SK-N-SH (cell line): Measurements from ENCODE around the gene SAT1. TPM values are rescaled to one million over a fixed set of nuclear protein-coding genes. Genes with fewer than 3 reads are reported as not detected.

Experiments
- CTCF ChIA-PET: fragments of 300-600, 350-600 bp; formaldehyde crosslinking; extraction: SDS; loops from one replicate; lab custom pipeline; 2021; lab: Yijun Ruan, JAX
- POLR2A ChIA-PET: fragments of 350-600 bp; sonication (Branson Sonifier 250); formaldehyde crosslinking; extraction: SDS; loops from one replicate; lab custom pipeline; 2020; ENCODE audit warnings: antibody characterized with exemption, inconsistent platforms; lab: Yijun Ruan, JAX
- DNase-seq: peaks from one replicate; pipeline ENCODE4 v3.0.0; 2012
- H2AFZ ChIP-seq: fragments of 200-600 bp; sonication (generic); 2 replicates; pipeline ENCODE4 v1.8.1; 2016; ENCODE audit warnings: antibody characterized with exemption, mild to moderate bottlenecking, low read depth
- H3F3A ChIP-seq: fragments of 200-600 bp; sonication (generic); replicated peaks from 2 replicates; pipeline ENCODE3; 2016; ENCODE audit warnings: antibody characterized with exemption, mild to moderate bottlenecking; ENCODE audit not compliant: insufficient read depth
- H3K27ac ChIP-seq, 2 experiments: fragments of 200-500 bp in 1 of 2; fragments of 200-600 bp in 1 of 2; sonication (Bioruptor generic) in 1 of 2; sonication (generic), shearing (Covaris generic) in 1 of 2; 2 replicates each; pipeline versions ENCODE4 v1.5.1 to v1.6.1; 2014 to 2016; ENCODE audit warnings: low read depth in 2 of 2, inconsistent platforms in 1 of 2, low read length in 1 of 2, mild to moderate bottlenecking in 1 of 2, mixed read lengths in 1 of 2
- H3K27me3 ChIP-seq: fragments of 200-600 bp; sonication (generic), shearing (Covaris generic); 2 replicates; pipeline ENCODE4 v1.6.1; 2016; ENCODE audit warnings: mixed run types; ENCODE audit not compliant: insufficient read depth
- H3K36me3 ChIP-seq, 2 experiments: fragments of 200-500 bp in 1 of 2; fragments of 200-600 bp in 1 of 2; sonication (Bioruptor generic) in 1 of 2; sonication (generic) in 1 of 2; replicated peaks in 1 of 2; 2 replicates each; pipeline versions ENCODE3 to v1.5.1; 2014 to 2016; ENCODE audit warnings: low read length in 1 of 2, mild to moderate bottlenecking in 1 of 2; ENCODE audit not compliant: insufficient read depth in 2 of 2, control insufficient read depth in 1 of 2
- H3K4me1 ChIP-seq, 2 experiments: fragments of 200-500 bp in 1 of 2; fragments of 200-600 bp in 1 of 2; sonication (Bioruptor generic) in 1 of 2; sonication (generic), shearing (Covaris generic) in 1 of 2; 2 replicates each; pipeline versions ENCODE4 v1.5.1 to v1.6.1; 2014 to 2016; ENCODE audit warnings: low read depth in 1 of 2, low read length in 1 of 2, mixed run types in 1 of 2; ENCODE audit not compliant: insufficient read depth in 2 of 2, control insufficient read depth in 1 of 2
- H3K4me2 ChIP-seq: fragments of 200-600 bp; sonication (generic), shearing (Covaris generic); 2 replicates; pipeline ENCODE4 v1.6.1; 2017; ENCODE audit warnings: mixed run types
- H3K4me3 ChIP-seq, 2 experiments: fragments of 200-500 bp in 1 of 2; fragments of 200-600 bp in 1 of 2; sonication (Bioruptor generic) in 1 of 2; sonication (generic), shearing (Covaris generic) in 1 of 2; 2 replicates each; pipeline versions ENCODE4 v1.5.1 to v1.8.1; 2014 to 2016; ENCODE audit warnings: low read depth in 2 of 2, inconsistent platforms in 1 of 2, low read length in 1 of 2, mild to moderate bottlenecking in 1 of 2, mixed read lengths in 1 of 2, moderate library complexity in 1 of 2
- H3K79me2 ChIP-seq: fragments of 200-600 bp; sonication (generic); 2 replicates; pipeline ENCODE4 v1.8.1; 2017; ENCODE audit warnings: mild to moderate bottlenecking; ENCODE audit not compliant: insufficient read depth
- H3K9ac ChIP-seq: fragments of 200-600 bp; sonication (generic); 2 replicates; pipeline ENCODE4 v1.6.1; 2017; ENCODE audit warnings: mixed run types
- H3K9me2 ChIP-seq: fragments of 200-600 bp; sonication (generic); 2 replicates; pipeline ENCODE4 v1.6.1; 2017; ENCODE audit warnings: mixed run types
- H3K9me3 ChIP-seq: fragments of 200-600 bp; sonication (generic); 2 replicates; pipeline ENCODE4 v1.6.1; 2017; ENCODE audit warnings: mixed run types, mild to moderate bottlenecking, moderate library complexity
- H4K20me1 ChIP-seq: fragments of 200-600 bp; sonication (generic); 2 replicates; pipeline ENCODE4 v1.6.1; 2017; ENCODE audit warnings: mild to moderate bottlenecking, mixed run types; ENCODE audit not compliant: insufficient read depth
- CHD2 ChIP-seq: fragments of 150-350 bp; IDR thresholded peaks from 2 replicates; pipeline ENCODE4 v1.6.1; 2018; ENCODE audit warnings: low read length; ENCODE audit not compliant: partially characterized antibody
- ELF1 ChIP-seq: IDR thresholded peaks from 2 replicates; pipeline ENCODE4 v1.4.0; 2012
- EZH2phosphoT487 ChIP-seq: fragments of 200-600 bp; sonication (generic); IDR thresholded peaks from 2 replicates; pipeline ENCODE4 v1.6.1; 2017; ENCODE audit warnings: low read depth, mixed run types, mild to moderate bottlenecking, antibody characterized with exemption, moderate library complexity, borderline replicate concordance
- GABPA ChIP-seq: IDR thresholded peaks from 2 replicates; pipeline ENCODE4 v1.4.0; 2012; ENCODE audit warnings: low read depth, mild to moderate bottlenecking
- JUND ChIP-seq: IDR thresholded peaks from 2 replicates; pipeline ENCODE4 v1.4.0; 2012
- MEF2A ChIP-seq: IDR thresholded peaks from 2 replicates; pipeline ENCODE4 v1.4.0; 2012; ENCODE audit warnings: low read depth, borderline replicate concordance
- RAD21 ChIP-seq: IDR thresholded peaks from 2 replicates; pipeline ENCODE4 v1.6.1; 2012; ENCODE audit warnings: mild to moderate bottlenecking, low read length
- TAF1 ChIP-seq: IDR thresholded peaks from 2 replicates; pipeline ENCODE4 v1.6.1; 2012; ENCODE audit warnings: low read depth, mild to moderate bottlenecking, low read length, moderate library complexity, borderline replicate concordance
- TCF12 ChIP-seq: IDR thresholded peaks from 2 replicates; pipeline ENCODE4 v1.4.0; 2012
- WGBS: methylation state at CpG from one replicate; pipeline ENCODE4 v1.1.6; 2017; ENCODE audit warnings: low lambda C conversion rate; 5-methylcytosine and 5-hydroxymethylcytosine counted together
- polyA plus RNA-seq, 3 experiments: library from polyadenylated mRNA; depleted of rRNA; stranded (reverse); fragments of >200 nt; gene quantifications; 2 replicates each; pipeline ENCODE4 v1.2.3, GENCODE V29; 2012
- TF ChIP-seq, protein P1 (sequence below): IDR thresholded peaks from 2 replicates; pipeline ENCODE4 v1.4.0; 2012; ENCODE audit warnings: low read depth, borderline replicate concordance
- TF ChIP-seq, protein P2 (sequence below): IDR thresholded peaks from 2 replicates; pipeline ENCODE4 v1.6.1; 2012; ENCODE audit warnings: mild to moderate bottlenecking, low read depth, low read length, moderate library complexity

SAT1 gene
- polyA plus RNA-seq, 1 of the 3 experiments (the other 2 are of a cell fraction): 131 TPM

DNA sequence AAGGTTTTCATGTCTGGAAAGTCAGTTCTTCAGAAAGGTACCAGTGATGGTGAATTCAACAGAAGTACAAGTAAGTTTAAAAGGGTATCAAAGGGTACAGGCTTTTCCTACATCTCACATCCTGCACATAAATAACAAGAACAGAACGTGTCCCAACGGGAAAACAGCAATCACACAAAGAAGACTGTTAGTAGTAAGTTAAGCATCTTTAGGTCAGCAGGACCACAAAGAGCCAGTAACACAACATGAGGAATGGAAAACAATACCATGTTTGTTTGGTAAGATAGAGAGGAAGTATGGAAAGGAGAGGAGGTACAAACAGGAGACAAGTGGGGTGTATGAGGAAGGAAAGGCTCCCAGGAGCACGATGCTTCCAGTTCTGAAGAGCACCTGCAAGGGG lies 43.2 kb downstream of the SAT1 start:
- no peak overlapping the region for H2AFZ ChIP-seq
- no peak overlapping the region for H3K9ac ChIP-seq
- no peaks in the 10 kb centered on the region for H3K9me3 ChIP-seq
- no peak overlapping the region for H3K27ac ChIP-seq
- no peaks in the 10 kb centered on the region for H3F3A ChIP-seq
- ChIA-PET POLR2A (no interaction called here), CTCF (no interaction called here)
- no peak overlapping the region for H3K4me3 ChIP-seq
- no peaks in the 10 kb centered on the region for H3K9me2 ChIP-seq
- peaks cover 8% of the 10 kb centered on the region; the same call in 1 of the 2 replicates for H3K27me3 ChIP-seq
- no peak overlapping the region for H3K4me2 ChIP-seq
- no peaks in the 10 kb centered on the region for H4K20me1 ChIP-seq
- 50% methylated on average over 3 of the region's 3 CpGs for WGBS
- DNase-seq: no peak
- no peaks in the 10 kb centered on the region for H3K36me3 ChIP-seq
- no peaks in the 10 kb centered on the region for H3K4me1 ChIP-seq
- H3K79me2 ChIP-seq: no peaks in the 10 kb centered on the region
- TF ChIP-seq, protein P1, sequence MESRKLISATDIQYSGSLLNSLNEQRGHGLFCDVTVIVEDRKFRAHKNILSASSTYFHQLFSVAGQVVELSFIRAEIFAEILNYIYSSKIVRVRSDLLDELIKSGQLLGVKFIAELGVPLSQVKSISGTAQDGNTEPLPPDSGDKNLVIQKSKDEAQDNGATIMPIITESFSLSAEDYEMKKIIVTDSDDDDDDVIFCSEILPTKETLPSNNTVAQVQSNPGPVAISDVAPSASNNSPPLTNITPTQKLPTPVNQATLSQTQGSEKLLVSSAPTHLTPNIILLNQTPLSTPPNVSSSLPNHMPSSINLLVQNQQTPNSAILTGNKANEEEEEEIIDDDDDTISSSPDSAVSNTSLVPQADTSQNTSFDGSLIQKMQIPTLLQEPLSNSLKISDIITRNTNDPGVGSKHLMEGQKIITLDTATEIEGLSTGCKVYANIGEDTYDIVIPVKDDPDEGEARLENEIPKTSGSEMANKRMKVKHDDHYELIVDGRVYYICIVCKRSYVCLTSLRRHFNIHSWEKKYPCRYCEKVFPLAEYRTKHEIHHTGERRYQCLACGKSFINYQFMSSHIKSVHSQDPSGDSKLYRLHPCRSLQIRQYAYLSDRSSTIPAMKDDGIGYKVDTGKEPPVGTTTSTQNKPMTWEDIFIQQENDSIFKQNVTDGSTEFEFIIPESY: no peak
- TF ChIP-seq TCF12 (no peak), EZH2phosphoT487 (no peak), ELF1 (no peak), GABPA (no peak), TAF1 (no peak)

DNA sequence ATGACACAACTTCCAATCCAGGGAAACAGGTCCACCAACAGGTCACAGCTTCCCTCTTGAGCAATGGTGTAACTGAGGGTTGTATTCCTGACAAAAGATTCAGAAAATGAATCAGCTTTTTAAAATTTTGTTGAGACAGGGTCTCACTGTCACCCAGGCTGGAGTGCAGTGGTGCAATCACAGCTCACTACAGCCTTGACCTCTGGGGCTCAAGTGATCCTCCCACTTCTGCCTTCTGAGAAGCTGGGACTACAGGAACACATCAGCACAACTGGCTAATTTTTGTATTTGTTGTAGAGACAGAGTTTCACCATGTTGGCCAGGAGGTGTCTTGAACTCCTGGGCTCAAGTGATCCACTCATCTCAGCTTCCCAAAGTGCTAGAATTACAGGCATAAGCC lies 43.7 kb downstream of the SAT1 start:
- no peak overlapping the region for H3K4me2 ChIP-seq
- no peaks in the 10 kb centered on the region for H3K9me2 ChIP-seq
- no peaks in the 10 kb centered on the region for H3K79me2 ChIP-seq
- H3K27ac ChIP-seq: no peak overlapping the region
- DNase-seq: no peak
- no peaks in the 10 kb centered on the region for H3K4me1 ChIP-seq
- H3K9ac ChIP-seq: no peak overlapping the region
- POLR2A ChIA-PET: no interaction called here
- CTCF ChIA-PET: interaction anchor here (1.0 kb wide), 1 partner anchor 75 kb away, joined by 6 read pairs; no protein-coding TSS in a partner anchor
- H3K36me3 ChIP-seq: no peaks in the 10 kb centered on the region
- H2AFZ ChIP-seq: no peak overlapping the region
- H3K4me3 ChIP-seq: no peak overlapping the region
- no peaks in the 10 kb centered on the region for H3F3A ChIP-seq
- peaks cover 8% of the 10 kb centered on the region; the same call in 1 of the 2 replicates for H3K27me3 ChIP-seq
- H4K20me1 ChIP-seq: no peaks in the 10 kb centered on the region
- TF ChIP-seq, protein P1: no peak
- no peak for TF ChIP-seq RAD21
- no peaks in the 10 kb centered on the region for H3K9me3 ChIP-seq

DNA sequence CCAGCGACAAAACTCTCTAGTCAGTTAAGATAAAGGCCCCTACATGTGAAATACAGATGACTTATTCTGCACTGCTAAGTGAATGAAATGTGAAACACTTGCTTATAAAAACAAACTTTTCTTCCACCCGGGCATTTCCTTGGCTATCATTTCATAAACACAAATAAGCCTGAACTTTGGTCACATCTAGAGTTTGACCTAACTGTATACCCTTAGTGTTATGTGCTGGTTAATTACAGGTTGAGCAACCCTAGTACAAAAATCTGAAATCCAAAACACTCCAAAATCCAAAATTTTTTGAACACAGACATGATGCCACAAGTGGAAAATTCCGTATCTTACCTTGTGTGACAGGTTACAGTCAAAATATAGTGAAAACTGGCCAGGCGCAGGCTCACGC lies 45.9 kb downstream of the SAT1 start:
- POLR2A ChIA-PET: no interaction called here
- 51% methylated on average over 5 of the region's 5 CpGs for WGBS

More for the DNA sequence above, 45.9 kb downstream of the SAT1 start:
- no peak for DNase-seq
- Histone ChIP-seq H4K20me1 (no peaks in the 10 kb centered on the region), H3K9ac (no peak overlapping the region), H3K36me3 (no peaks in the 10 kb centered on the region), H3K79me2 (no peaks in the 10 kb centered on the region), H3K9me2 (no peaks in the 10 kb centered on the region), H2AFZ (no peak overlapping the region), H3K4me2 (no peak overlapping the region), H3K27ac (no peak overlapping the region), H3K4me1 (no peaks in the 10 kb centered on the region), H3K4me3 (no peak overlapping the region), H3K9me3 (no peaks in the 10 kb centered on the region), H3F3A (no peaks in the 10 kb centered on the region), H3K27me3 (no peaks in the 10 kb centered on the region)
- CTCF ChIA-PET: interaction anchor here (1.8 kb wide), 1 partner anchor 73 kb away, joined by 4 read pairs; no protein-coding TSS in a partner anchor
- no peak for TF ChIP-seq MEF2A
- TF ChIP-seq, protein P2, sequence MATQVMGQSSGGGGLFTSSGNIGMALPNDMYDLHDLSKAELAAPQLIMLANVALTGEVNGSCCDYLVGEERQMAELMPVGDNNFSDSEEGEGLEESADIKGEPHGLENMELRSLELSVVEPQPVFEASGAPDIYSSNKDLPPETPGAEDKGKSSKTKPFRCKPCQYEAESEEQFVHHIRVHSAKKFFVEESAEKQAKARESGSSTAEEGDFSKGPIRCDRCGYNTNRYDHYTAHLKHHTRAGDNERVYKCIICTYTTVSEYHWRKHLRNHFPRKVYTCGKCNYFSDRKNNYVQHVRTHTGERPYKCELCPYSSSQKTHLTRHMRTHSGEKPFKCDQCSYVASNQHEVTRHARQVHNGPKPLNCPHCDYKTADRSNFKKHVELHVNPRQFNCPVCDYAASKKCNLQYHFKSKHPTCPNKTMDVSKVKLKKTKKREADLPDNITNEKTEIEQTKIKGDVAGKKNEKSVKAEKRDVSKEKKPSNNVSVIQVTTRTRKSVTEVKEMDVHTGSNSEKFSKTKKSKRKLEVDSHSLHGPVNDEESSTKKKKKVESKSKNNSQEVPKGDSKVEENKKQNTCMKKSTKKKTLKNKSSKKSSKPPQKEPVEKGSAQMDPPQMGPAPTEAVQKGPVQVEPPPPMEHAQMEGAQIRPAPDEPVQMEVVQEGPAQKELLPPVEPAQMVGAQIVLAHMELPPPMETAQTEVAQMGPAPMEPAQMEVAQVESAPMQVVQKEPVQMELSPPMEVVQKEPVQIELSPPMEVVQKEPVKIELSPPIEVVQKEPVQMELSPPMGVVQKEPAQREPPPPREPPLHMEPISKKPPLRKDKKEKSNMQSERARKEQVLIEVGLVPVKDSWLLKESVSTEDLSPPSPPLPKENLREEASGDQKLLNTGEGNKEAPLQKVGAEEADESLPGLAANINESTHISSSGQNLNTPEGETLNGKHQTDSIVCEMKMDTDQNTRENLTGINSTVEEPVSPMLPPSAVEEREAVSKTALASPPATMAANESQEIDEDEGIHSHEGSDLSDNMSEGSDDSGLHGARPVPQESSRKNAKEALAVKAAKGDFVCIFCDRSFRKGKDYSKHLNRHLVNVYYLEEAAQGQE: no peak
- no peak for TF ChIP-seq TCF12
- no peak for TF ChIP-seq JUND
- no peak for TF ChIP-seq CHD2
